CD4-positive, alpha-beta T cell treated with Interleukin-6 at 100 ng/mL for 8 hours (primary cell): Measurements from ENCODE around the gene ITFG2.

Experiments used
- DNase-seq: peaks from one replicate; pipeline ENCODE4 v3.0.0-alpha.2; 2020; ENCODE audit warnings: mixed read lengths, low spot score

ITFG2 gene

DNA sequence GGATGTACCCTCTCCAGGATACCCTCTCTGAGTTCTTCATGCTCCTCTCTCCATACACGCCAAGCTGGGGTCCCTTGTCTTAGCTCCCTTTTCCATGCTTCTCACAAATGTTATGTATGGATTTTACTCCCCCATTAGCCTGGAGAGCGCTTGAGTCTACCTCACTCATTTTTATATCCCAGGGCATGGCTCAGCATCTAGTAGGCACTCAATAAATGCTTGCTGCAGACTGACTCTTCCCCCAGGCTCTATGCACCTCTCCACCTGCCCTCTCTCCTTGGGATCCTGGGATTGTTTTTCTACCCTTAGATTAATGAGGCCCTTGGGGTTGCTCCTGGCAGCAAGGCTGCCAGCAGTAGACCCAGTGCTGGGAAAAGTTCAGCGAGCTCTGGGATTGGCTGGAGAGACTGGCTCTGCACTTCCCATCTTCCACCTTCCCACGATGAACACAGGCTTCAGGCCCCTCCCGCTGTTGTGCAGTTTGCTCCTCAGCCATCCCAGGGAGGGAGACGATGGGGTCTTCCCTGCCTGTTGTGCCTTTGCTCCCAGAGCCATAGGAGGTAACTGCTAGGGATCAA, 20.2 kb downstream of the ITFG2 start:
- DNase-seq = no peak

DNA sequence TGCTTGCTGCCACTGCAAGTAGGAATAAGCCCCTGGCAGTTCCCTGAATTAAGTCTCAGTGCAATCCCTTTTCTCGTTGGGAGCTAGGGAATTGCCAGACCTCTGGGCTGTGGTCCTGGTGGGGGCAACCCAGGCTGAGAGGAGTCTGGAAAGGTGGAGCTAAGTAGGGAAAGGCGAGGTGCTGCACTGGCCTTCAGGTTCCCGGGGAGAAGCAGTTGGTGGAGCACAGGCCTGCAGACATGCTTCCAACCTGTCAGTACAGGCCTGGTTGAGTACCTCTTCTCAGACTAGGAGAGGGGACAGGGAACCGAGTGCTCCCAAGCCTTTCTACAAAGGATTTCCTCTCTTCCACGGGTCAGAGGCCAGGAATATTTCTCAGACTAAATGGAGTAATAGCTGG, 20.9 kb downstream of the ITFG2 start:
- no peak for DNase-seq

DNA sequence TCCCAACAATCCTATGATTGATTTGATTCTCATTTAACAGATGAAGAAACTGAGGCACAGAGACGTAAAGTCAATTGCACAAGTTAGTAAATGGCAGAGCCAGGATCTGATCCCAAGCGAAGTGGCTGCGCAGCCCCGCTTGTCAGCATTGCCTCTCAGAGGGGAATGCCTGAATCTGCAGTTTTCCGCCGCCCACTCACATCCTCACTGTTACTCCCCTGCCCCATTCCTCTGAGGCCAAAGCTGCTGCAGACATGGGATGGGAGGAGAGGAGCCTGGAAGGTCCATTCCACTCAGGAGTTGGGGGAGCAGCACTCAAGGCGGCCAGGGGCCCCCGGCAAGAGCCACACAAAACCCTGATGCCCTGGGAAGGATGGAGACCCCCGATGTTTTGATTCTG, 21.3 kb downstream of the ITFG2 start:
- DNase-seq = no peak

DNA sequence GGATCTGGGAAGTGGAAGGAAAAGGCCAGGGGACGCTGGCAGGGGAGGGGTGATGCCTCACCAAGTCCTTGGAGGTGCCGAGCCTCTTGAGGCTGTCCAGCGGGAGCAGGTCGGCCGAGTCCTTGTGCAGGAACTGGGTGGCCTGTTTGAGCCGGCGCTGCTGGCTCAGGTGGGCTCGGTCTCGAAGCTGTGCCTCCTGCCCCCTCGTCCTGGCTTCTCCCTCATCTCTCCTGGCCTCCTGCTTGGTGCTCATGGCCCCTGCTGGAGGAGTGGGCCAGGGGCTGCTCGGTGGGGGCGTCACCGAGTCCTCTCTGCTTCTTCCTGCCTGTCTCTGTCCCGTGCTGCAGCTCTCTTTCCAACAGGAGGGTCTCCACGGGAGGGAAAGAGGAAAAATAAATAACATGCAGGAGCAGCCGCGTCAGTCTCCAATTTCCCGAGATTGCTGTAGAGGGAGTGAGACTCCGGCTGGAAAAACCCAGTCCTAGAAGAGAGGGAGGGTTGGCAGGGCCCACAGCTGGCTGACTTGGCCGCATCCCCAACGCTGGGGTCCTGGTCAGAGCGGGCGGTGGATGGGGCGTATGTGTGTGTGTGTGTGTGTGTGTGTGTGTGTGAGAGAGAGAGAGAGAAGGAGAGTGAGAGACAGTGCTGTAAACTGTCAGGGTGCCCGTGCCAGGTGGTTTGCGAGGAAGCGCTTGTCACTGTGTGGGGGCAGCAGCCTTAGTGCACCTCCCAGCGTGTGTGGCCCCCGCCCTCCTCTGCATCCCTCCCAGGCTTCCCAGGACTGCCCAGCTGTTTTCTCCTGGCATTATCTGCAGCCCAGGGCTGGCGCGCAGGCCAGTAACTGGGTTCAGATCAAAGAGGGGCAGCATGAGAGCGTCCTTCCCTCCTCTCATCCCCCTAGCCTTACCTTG, 22.4 kb downstream of the ITFG2 start, which contains the start of gene NRIP2:
NRIP2 (minus strand) TSS at position 455 of the 911 bp plus-strand sequence; CDS start at position 403, 52 bp downstream.
- no peak for DNase-seq

DNA sequence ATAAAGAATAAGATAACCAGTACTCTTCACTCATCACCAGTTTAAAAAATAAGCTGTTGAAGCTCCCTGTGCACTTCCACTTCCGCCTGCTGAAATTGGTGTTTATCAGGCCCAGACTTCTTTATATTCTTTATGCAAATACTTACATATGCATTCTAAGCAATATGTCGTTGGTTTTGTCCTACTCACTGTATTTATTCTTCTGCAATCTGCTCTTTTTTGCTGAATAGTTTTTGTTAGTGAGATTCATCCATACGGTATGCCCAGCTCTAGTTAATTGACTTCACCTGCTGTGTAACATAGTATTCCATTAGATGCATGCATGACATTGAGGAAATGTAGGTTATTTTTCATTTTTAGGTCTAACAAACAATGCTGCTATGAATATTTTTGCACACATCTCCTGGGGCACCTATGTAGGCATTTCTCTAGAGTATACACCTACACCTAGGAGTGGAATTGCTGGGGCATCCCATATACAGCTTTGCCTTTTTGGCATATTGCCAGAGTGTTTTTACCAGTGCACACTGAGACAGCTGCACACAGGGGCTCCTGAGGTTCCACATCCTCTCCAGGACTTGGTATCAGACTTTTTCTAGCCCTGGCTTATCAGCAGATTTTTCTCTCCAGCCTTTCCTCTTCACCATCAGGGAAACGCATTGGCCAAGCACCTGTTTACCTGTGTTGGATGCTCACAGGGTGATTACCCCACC, 23.4 kb downstream of the ITFG2 start:
- DNase-seq = no peak

DNA sequence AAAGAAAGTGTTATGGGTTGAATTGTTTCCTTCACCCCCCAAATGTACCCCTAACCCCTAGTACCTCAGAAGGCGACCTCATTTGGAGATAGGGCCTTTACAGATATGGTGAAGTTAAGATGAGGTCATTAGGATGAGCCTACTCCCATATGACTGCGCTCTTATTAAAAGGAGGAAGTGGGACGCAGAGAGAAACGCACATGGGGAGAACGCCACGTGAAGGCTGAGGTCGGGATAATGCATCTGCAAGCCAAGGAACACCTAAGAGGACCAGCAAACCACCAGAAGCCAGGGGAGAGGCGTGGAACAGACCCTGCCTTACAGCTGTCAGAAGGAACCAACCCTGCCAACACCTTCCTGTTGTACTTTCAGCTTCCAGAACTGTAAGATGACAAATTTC, 24.1 kb downstream of the ITFG2 start:
- DNase-seq = no peak

DNA sequence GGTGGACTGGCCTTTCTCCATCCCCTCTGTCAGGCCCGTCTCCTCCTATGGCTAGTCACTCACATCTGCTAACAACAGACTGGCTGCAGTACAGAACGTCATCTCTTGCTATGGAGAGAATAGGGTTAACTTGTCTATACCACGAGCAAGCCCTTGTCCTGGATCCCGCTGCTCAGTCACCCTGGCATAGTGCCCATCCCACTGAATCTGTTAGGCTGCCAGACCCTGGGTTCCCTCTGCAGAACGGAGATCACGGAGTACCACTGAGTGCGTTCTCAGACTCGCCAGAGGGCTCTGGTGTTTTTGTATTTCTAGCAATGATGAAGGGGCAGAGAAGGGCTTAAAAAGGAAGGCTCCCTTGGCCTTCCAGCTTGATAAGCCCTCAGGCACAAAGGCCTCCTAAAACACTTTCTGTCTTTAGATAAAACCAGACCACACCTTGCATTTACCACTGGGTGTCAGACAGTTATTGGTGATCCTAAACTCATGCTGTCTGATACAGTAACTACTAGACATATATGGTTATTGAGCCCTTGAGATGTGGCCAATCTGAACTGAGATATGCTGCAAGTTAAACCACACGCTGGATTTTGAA, 28.7 kb downstream of the ITFG2 start:
- no peak for DNase-seq

DNA sequence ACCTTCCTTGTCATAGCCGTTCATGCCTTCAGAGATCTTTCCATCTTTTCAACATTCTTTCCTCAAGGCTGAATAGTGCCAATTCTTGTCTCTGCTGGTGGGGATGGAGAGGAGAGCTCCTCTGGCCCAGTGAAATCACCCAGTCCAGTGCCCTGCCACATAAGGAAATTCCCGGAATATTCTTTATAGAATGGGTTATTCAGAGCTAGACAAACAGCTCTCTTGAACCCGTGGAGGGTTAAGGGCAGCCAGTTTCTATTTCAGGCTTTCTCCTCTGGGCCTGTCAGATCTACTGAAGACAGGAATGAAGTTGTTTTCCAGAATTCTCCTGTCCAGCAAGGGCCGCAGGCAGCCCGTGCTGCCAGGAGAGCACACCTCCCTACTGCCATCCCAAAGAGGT, 30.5 kb downstream of the ITFG2 start:
- no peak for DNase-seq

DNA sequence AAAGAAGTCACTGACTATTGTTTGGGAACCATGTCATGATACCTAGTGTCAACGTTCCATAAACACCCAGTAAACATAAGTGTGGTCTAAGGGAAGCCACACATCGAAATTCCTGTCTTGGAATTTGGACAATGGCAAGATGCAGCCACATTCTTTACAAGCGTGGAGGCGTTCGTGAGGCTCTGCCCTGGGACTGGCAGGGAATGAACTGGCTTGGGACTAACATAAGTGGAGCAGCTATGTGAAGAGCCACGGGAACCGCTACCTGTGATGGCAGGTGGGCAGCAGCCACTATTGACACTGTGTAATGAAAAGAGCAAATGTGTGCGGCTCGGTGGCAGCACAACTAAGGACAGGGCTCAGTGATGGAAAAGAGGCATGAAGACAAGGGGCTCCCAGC, 32.3 kb downstream of the ITFG2 start:
- DNase-seq = no peak

DNA sequence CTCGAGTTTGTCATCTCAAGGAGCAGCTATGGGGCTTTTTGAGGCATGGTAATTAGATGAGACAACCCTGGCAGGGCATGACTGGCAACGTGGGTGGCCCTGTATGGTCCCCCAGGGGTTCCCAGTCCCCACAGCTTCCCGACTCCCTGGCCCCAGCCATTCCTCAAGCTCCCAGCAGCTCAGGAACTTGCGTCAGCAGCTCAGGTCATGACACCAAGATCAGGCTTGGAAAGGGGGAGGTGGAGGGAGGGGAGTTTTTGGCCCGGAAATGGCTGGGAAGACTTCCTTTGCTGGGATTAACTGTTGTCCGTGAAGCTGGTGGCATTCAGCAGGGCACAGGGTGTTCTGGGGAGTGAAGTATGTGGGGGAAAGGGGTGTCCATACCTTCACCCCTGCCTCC, 32.8 kb downstream of the ITFG2 start:
- no peak for DNase-seq

DNA sequence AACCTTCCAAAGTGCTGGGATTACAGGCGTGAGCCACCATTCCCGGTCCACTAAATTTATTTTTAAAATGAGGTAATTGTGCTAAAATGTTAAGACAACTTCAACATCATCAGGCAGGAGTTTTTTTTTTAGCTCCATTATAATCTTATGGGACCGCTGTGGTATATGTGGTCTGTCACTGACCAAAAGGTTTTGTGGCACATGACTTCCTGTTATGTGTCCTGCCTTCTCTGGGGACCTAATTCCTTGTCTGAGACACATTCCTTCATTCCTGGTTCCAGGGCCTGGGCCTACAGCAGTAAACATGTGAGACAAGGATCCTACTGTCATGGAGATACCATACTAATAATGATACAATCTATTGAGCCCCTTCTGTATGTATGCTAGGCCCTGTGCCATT, 39.5 kb downstream of the ITFG2 start:
- no peak for DNase-seq

DNA sequence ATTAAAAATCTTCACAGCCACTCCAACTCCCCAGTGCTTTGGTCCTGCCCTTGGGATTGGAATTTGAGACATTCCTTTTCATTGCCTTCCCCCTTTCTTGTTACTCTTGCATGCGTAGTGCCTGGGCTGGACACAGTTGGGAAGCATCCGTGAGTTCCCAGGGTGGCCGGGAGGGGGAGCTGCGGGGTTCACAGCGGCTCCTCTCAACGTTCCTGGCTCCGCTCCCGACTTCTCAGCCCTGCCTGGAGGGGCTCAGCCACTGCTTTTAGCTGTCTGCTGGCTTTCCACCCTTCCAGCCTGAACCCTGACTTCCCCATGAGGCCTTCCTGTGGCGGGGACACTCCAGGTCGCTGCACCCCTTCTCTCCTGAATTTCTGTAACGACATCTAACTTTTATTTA, 41.2 kb downstream of the ITFG2 start:
- DNase-seq = peak; percentile 32

DNA sequence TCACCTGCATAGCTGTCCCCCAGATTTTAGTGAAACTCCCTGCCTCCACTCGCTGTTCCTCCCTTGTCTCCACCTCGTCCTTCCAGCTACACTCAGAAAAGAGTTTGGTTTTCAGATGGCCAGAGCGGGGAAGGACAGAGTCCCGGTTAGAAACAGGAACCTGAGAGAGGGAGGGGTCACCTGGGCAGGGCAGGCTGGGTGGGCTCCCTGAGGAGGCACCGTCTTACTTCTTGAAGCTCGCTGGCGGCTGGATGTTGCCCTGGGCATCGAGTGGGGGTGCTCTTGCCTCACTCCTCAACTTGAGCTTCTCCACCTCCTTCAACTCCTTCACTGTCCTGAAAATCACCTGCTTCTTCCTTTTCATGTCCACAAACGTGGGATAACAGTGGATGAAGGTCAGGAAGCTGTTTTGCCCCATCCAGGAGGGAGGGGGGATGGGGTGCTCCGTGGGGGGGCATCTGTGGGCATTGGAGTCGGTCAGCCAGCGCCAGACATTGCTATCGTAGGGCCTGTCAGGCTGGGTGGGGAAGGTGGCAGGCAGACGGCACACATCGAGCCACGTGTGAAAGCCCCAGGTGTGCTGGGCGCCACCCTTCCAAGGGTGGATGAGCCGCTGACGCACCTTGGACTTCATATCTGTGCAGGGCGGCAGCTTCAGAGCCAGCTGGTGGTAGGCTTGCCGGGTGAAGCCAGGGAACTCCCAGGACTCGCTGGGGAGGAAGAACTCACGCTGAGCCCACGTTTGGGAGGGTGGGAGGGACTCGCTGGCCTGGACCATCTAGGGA, 42.4 kb downstream of the ITFG2 start:
- no peak for DNase-seq

DNA sequence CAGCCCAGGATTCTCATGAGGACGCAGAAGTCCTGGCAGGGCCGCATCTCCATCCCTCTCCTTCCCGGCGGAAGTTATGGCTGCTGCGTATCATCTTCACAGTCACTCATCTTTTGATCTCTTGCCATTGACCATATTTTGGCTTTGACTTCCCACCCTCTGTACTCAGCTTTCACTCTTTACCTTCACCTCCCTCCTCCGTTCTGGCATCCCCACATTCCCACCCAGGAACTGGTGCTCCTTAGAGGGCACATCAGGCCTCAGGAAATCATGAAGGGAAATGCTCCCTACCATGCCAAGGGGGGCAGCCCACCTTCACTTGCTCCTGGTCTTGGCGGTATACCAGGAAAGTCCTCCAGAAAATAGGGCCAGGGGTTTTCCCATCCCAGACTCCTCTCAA, 43.1 kb downstream of the ITFG2 start:
- no peak for DNase-seq

DNA sequence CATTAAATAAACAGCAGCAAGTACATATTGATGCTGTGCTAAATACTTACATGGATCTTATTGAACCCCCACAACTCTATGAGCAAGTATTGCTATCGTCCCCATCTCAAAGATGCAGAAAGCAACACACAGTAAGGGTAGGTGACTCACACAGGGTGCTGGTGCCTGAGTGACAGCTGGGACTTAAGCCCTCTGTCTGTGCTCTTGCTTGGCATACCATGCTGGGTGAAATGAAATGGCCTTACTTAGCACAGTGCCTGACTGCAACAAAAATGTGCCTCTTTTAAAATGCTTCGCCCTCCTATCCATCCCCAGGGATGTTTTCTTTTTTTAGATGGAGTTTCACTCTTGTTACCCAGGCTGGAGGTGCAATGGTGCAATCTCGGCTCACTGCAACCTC, 43.6 kb downstream of the ITFG2 start:
- DNase-seq = no peak

DNA sequence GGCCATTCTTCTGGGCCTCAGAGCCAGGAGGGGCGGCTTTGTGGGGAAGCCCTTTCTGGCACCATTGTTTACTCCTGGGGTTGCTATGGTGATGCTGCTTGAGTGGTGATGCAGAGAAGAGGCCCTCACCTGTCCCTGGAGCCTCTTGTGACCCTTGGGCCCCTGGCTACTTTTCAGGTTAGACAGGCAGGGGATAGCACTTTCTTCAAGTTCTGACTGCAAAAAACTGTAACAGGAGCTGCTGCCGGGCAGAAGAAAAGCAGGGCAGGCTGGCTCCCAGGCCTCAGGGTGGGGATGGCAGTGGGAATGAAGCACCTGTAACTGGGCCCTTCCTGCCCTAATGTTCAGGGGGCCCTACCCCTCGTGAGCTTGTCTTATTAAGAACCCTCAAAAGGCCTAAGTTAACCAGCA, 44.6 kb downstream of the ITFG2 start, which contains the start of gene TEX52:
TEX52 (minus strand) TSS at position 19 of the 411 bp plus-strand sequence; CDS start at position 6, 13 bp downstream.
- DNase-seq = no peak

DNA sequence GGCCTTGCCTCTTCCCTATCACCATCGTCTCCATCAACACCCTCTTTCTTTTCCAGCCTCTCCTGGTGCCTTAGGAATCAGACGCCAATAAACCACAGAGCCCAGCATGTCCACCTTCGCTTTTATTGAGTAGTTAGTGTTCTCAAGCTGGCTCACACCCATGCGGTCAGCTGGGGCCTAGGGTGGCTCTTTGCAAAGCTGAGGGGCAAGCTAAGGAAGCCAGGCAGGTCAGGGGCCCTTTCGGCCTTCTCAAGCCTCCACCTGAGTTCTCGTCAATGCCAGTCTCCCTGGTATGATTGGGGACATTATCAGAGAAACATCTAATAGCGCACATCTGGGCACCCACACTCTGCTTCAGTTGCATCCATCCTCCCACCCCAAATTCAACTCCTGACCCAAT, 45.1 kb downstream of the ITFG2 start:
- DNase-seq = no peak

DNA sequence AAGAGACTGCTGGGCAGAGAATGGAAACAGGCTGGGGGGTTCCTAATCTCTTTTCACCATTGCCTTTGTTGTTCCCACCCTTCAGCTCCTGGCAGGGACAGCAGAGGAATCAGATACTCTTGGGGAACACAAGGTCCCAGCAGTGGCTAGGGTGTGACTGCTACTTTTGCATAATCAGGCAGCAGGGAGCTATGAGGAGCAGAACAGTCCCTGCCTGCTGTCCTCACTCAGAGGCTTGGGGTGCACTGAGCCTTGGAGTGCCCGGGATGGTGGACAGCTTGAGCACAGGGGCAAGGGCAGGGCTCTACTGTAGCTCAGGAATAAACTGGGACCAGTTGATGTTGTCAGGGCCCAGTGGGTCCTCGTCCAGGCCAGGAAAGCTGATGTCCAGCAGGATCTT, 45.9 kb downstream of the ITFG2 start:
- no peak for DNase-seq

DNA sequence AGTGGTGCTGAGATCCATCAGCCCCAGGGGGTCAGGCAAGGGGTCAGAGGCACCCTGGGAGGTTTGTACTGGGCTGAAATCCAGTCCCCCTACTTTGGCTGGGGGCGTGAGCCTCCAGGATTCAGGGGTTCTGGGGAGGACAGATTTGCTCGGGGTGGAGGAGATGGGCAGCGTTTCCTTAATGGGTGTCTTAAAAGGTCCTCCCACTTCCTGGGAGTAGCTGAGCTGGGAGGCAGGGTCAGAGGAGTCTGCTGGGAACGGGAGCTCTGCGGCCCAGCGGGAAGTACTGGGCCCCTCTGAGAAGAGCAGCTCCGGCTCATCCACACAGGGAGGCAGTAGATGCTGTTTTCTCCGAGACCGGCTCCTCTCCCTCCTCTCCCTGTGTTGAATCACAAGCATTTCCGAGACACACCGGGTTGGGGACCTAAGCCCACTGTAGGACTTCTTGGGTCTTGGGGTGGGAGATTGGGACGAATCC, 46.5 kb downstream of the ITFG2 start:
- DNase-seq = no peak

DNA sequence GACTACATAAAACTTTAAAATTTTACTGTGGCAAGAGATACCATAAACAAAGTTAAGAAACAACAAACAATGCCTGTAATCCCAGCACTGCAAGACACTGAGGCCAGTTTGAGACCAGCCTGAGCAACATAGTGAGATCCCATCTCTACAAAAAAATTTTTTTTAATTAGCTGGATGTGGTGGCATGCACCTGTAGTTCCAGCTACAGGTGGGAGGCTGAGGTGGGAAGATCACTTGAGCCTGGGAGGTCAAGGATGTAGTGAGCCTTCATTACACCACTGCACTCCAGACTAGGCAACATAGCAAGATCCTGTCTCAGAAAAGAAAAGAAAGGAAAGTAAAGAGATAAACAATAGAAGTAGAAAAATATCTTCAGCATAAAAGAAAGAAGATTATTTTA, 47.7 kb downstream of the ITFG2 start:
- no peak for DNase-seq

DNA sequence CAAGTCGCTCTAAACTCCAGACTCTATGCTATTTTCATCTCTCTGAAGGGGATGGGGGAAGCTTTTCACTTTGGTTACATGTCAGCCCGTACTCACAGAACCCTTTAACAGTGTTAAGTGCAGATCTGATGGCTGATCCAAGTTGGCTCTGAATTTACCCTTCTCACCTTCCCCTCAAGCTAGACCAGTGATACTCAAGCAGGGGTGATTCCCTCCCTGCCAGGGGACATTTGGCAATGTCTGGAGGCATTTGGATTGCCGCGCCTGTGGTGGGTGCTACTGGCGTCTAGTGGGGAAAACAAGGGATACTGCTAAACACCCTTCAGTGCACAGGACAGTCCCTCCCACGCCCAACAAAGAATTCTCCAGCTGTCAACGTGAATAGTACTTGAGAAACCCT, 50.4 kb downstream of the ITFG2 start:
- DNase-seq = no peak
